CD14-positive monocyte (primary cell): ENCODE measurements around the gene SASH1. TPM values are rescaled to one million over a fixed set of nuclear protein-coding genes. Genes with fewer than 3 reads are reported as not detected.

ENCODE experiments used
- DNase-seq, 3 donors: peaks; one replicate each; pipeline ENCODE4 v3.0.0-alpha.2; 2011 to 2022
- H2AFZ ChIP-seq: 2 replicates; pipeline ENCODE4 v1.6.0; 2012; ENCODE audit warnings: mild to moderate bottlenecking, low read depth, low read length, inconsistent platforms; ENCODE audit not compliant: insufficient read depth, poor library complexity, severe bottlenecking
- H3K27ac ChIP-seq, 2 donors: 1 replicate in 1 of 2; 2 replicates in 1 of 2; pipeline ENCODE4 v1.5.1; 2012 to 2013; ENCODE audit warnings: low read length in 2 of 2, control low read depth in 1 of 2, inconsistent platforms in 1 of 2, low read depth in 1 of 2, mild to moderate bottlenecking in 1 of 2
- H3K27me3 ChIP-seq, 2 donors: one replicate each; pipeline versions ENCODE4 v1.6.0 to v1.6.1; 2011 to 2013; ENCODE audit warnings: low read length in 2 of 2; ENCODE audit not compliant: control insufficient read depth in 2 of 2, insufficient read depth in 2 of 2
- H3K36me3 ChIP-seq, 2 donors: replicated peaks in 1 of 2; 1 replicate in 1 of 2; 2 replicates in 1 of 2; pipeline versions ENCODE4 v1.5.1 to v1.6.1; 2012 to 2013; ENCODE audit warnings: low read length in 2 of 2, control low read depth in 1 of 2, inconsistent platforms in 1 of 2, mild to moderate bottlenecking in 1 of 2; ENCODE audit not compliant: insufficient read depth in 2 of 2, control insufficient read depth in 1 of 2
- H3K4me1 ChIP-seq, 2 donors: 1 replicate in 1 of 2; 2 replicates in 1 of 2; pipeline versions ENCODE4 v1.5.1 to v1.6.1; 2012 to 2013; ENCODE audit warnings: low read length in 2 of 2, control low read depth in 1 of 2, inconsistent platforms in 1 of 2, mild to moderate bottlenecking in 1 of 2, moderate library complexity in 1 of 2; ENCODE audit not compliant: insufficient read depth in 2 of 2, control insufficient read depth in 1 of 2
- H3K4me2 ChIP-seq: replicated peaks from 2 replicates; pipeline ENCODE3; 2012; ENCODE audit warnings: low read length, moderate library complexity, mild to moderate bottlenecking; ENCODE audit not compliant: poor library complexity, severe bottlenecking; ENCODE audit errors: extremely low read depth
- H3K4me3 ChIP-seq, 3 experiments: fragments of 200-600 bp in 1 of 3; sonication (generic) in 1 of 3; replicated peaks in 1 of 3; 1 replicate in 2 of 3; 2 replicates in 1 of 3; pipeline ENCODE4 v1.5.1; 2011 to 2013; ENCODE audit warnings: low read length in 3 of 3, mild to moderate bottlenecking in 3 of 3, control low read depth in 2 of 3, low read depth in 2 of 3, inconsistent platforms in 1 of 3, moderate library complexity in 1 of 3
- H3K79me2 ChIP-seq: 2 replicates; pipeline ENCODE4 v1.6.0; 2012; ENCODE audit warnings: mild to moderate bottlenecking, control low read depth, inconsistent platforms, low read length, moderate library complexity; ENCODE audit not compliant: insufficient read depth
- H3K9ac ChIP-seq: 2 replicates; pipeline ENCODE4 v1.6.0; 2017; ENCODE audit warnings: low read length, mild to moderate bottlenecking; ENCODE audit not compliant: insufficient read depth, poor library complexity, severe bottlenecking
- H3K9me3 ChIP-seq, 2 donors: replicated peaks in 1 of 2; 1 replicate in 1 of 2; 2 replicates in 1 of 2; pipeline versions ENCODE4 v1.5.1 to v1.6.1; 2012 to 2013; ENCODE audit warnings: low read length in 2 of 2, control low read depth in 1 of 2; ENCODE audit not compliant: control insufficient read depth in 1 of 2, insufficient read depth in 1 of 2
- H4K20me1 ChIP-seq: 2 replicates; pipeline ENCODE4 v1.6.0; 2012; ENCODE audit warnings: mild to moderate bottlenecking, low read length, control low read depth, moderate library complexity; ENCODE audit not compliant: insufficient read depth
- H3K27ac Mint-ChIP-seq, 7 donors: one replicate each; pipeline ENCODE4 v1.8.0; 2020; ENCODE audit warnings: mild to moderate bottlenecking in 7 of 7, mixed read lengths in 7 of 7, moderate library complexity in 6 of 7, inconsistent platforms in 2 of 7
- H3K27me3 Mint-ChIP-seq, 3 donors: one replicate each; pipeline ENCODE4 v1.8.0; 2021 to 2022; ENCODE audit warnings: low read depth in 3 of 3, mild to moderate bottlenecking in 3 of 3, mixed read lengths in 3 of 3, moderate library complexity in 3 of 3, inconsistent platforms in 1 of 3
- H3K36me3 Mint-ChIP-seq, 2 donors: one replicate each; pipeline ENCODE4 v1.8.0; 2020; ENCODE audit warnings: mixed read lengths in 2 of 2, inconsistent platforms in 1 of 2, mild to moderate bottlenecking in 1 of 2
- H3K4me1 Mint-ChIP-seq: one replicate; pipeline ENCODE4 v1.8.0; 2020; ENCODE audit warnings: mild to moderate bottlenecking, mixed read lengths
- H3K4me3 Mint-ChIP-seq, 2 donors: one replicate each; pipeline ENCODE4 v1.8.0; 2020; ENCODE audit warnings: mild to moderate bottlenecking in 2 of 2, mixed read lengths in 2 of 2, moderate library complexity in 1 of 2
- H3K9me3 Mint-ChIP-seq, 7 donors: one replicate each; pipeline ENCODE4 v1.8.0; 2020 to 2022; ENCODE audit warnings: mixed read lengths in 7 of 7, mild to moderate bottlenecking in 6 of 7, moderate library complexity in 6 of 7, inconsistent platforms in 2 of 7
- CTCF ChIP-seq: fragments of 200-600 bp; IDR thresholded peaks from one replicate; pipeline ENCODE4 v1.8.0; 2022; ENCODE audit warnings: antibody characterized with exemption, mild to moderate bottlenecking
- WGBS: methylation state at CpG from one replicate; pipeline ENCODE4 v1.1.5; 2013; ENCODE audit warnings: missing lambda C conversion rate; ENCODE audit not compliant: insufficient coverage; 5-methylcytosine and 5-hydroxymethylcytosine counted together
- intact Hi-C, 2 donors: fragments of 100-400 bp; cut with micrococcal nuclease; formaldehyde crosslinking; loops; one replicate each; pipeline versions ENCODE4 v1.15.0 to v1.15.1; 2023
- polyA plus RNA-seq, 3 donors: library from polyadenylated mRNA; depleted of rRNA in 1 of 3; unstranded in 2 of 3; stranded (reverse) in 1 of 3; fragments of 300-500 nt in 2 of 3; fragments of >200 nt in 1 of 3; fragmentation: Illumina TruSeq in 2 of 3; gene quantifications; 1 replicate in 2 of 3; 2 replicates in 1 of 3; pipeline ENCODE4 v1.2.3, GENCODE V29; 2012 to 2021

SASH1 gene
- polyA plus RNA-seq, 3 donors, result 0.90 to 5.1 (median 4.7) TPM

GRCh38 chr6:148440016-148440415 is 97.4 kb downstream of the SASH1 start:
- H3K4me3 ChIP-seq, result no peak overlapping the region
- WGBS, result 97% methylated on average over 8 of the region's 13 CpGs
- no peak overlapping the region for H3K9ac ChIP-seq
- peaks cover 6% of the 10 kb centered on the region in 2 donors for H3K4me1 ChIP-seq
- H3K36me3 ChIP-seq, result no peaks in the 10 kb centered on the region
- H3K79me2 ChIP-seq, result no peaks in the 10 kb centered on the region
- no peak for TF ChIP-seq CTCF
- no peak overlapping the region for H3K4me3 Mint-ChIP-seq
- no peak overlapping the region for H3K27ac Mint-ChIP-seq
- DNase-seq, result no peak
- H3K9me3 Mint-ChIP-seq, result peaks cover 0 to 3% (median 0%) of the 10 kb centered on the region in 7 donors
- H3K27me3 ChIP-seq, result no peaks in the 10 kb centered on the region
- H2AFZ ChIP-seq, result no peak overlapping the region
- no peak overlapping the region for H3K27ac ChIP-seq
- H4K20me1 ChIP-seq, result no peaks in the 10 kb centered on the region
- peaks cover 8 to 9% (median 8%) of the 10 kb centered on the region in 3 donors for H3K27me3 Mint-ChIP-seq
- H3K9me3 ChIP-seq, result no peaks in the 10 kb centered on the region
- intact Hi-C loops, result no loop called here
- peaks cover 11% of the 10 kb centered on the region for H3K4me1 Mint-ChIP-seq
- no peaks in the 10 kb centered on the region for H3K36me3 Mint-ChIP-seq
- H3K4me2 ChIP-seq, result no peak overlapping the region

- Histone ChIP-seq H4K20me1 (no peaks in the 10 kb centered on the region), H3K9me3 (no peaks in the 10 kb centered on the region), H3K27ac (no peak overlapping the region), H3K36me3 (no peaks in the 10 kb centered on the region), H3K4me2 (no peak overlapping the region), H3K9ac (no peak overlapping the region), H2AFZ (no peak overlapping the region), H3K27me3 (no peaks in the 10 kb centered on the region), H3K79me2 (no peaks in the 10 kb centered on the region), H3K4me3 (no peak overlapping the region), H3K4me1 (peaks cover 6% of the 10 kb centered on the region in 2 donors)
- 44% methylated on average over 6 of the region's 9 CpGs for WGBS
- no peak for TF ChIP-seq CTCF
- intact Hi-C loops, result no loop called here
- peaks cover 7 to 10% (median 8%) of the 10 kb centered on the region in 3 donors for H3K27me3 Mint-ChIP-seq
- no peak overlapping the region for H3K27ac Mint-ChIP-seq
- DNase-seq, result no peak
- H3K9me3 Mint-ChIP-seq, result peaks cover 0 to 3% (median 0%) of the 10 kb centered on the region in 7 donors
- no peak overlapping the region for H3K4me3 Mint-ChIP-seq
- H3K36me3 Mint-ChIP-seq, result no peaks in the 10 kb centered on the region
- peaks cover 8% of the 10 kb centered on the region for H3K4me1 Mint-ChIP-seq
Observed at GRCh38 chr6:148440877-148441453, 98.3 kb downstream of the SASH1 start.
